NCI-H446 treated with DMSO at 0.1 percent for 48 hours (cell line): ENCODE data around the gene MESD.

Experiments
- DNase-seq: peaks from one replicate; lab custom pipeline; 2025; lab: John Stamatoyannopoulos, UW

MESD gene

DNA sequence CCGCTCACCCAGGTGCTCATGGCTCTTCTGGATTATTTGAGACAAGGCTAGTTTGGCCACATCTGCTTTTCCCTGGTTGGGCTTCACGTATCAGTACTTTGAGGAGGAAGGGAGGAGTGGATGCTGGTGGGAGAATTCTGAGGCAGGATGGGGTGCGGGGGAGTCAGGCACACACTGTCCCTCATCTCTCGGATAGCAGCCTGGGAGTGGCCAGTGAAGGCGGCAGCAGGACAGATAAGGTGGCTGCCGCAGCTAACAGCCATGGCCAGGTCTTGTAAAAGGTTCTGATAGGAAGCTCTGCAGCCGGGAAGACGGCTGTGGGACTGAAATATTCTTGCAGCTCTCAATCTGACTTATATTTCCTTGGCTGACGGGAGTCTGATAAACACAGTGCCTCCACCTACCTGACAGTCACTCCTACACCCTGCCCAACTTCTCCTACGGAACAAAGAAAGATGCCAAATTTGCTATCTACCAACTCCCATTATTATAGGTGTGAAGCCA is 87.3 kb downstream of the MESD start:
- DNase-seq, result no peak

DNA sequence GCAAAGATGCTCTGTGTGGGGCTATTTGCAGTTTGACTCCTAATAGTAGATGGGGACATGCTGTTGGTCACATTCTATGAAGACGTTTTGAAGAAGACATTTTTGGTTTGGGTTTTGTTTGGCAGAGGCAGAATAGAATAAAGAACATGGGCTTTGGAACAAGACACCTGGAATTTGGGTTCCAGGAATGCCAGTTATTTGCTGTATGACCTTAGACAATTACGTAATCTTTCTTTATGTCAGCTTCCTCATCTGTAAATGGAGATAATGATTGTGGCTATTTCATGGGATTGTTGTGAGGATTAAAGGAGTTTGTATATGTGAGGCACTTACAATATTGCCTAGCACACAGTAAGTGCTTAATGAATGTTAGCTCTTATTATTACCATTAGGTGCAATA is 91.6 kb downstream of the MESD start:
- no peak for DNase-seq
